ENCODE measurements around the gene HTRA3. TPM values are rescaled to one million over a fixed set of nuclear protein-coding genes. Genes with fewer than 3 reads are reported as not detected.

HTRA3 gene
- total and polyA plus RNA-seq, 2 of the 8 experiments (the other 6 are each of a cell fraction or from before 2014, with no cell fraction given) = 3.2 to 5.8 TPM

- H2BK5ac ChIP-seq (ENCODE audit: low read depth, low read length) = no peak overlapping the region
- CTCF ChIA-PET (ENCODE audit: partially characterized antibody) = interaction anchor here (0.6 to 5.7 kb wide), 26 partner anchors 9 to 216 kb away, joined by 3 to 27 read pairs (median 6); no protein-coding TSS in a partner anchor
- TF ChIP-seq CHD1 (IDR thresholded peaks at IDR 0.05; ENCODE audit: low read depth, low read length) (no peak), CTCF (IDR thresholded peaks at IDR 0.05; ENCODE audit: control extremely low read depth in 1 of 3, insufficient read depth in 1 of 3, low read depth in 1 of 3, low read length in 3 of 3) (peak in 2 of 3 experiments; percentile 68 to 86; a peak in 3 of 4 replicates), BCL11A (IDR thresholded peaks at IDR 0.05; ENCODE audit: low read depth in 2 of 2, low read length in 2 of 2) (no peak), GABPA (IDR thresholded peaks at IDR 0.05; ENCODE audit: borderline replicate concordance, insufficient read depth, low read length) (peak; percentile 48; the same call in 1 of the 2 replicates), MAFK (IDR thresholded peaks at IDR 0.05; ENCODE audit: low read depth, low read length) (no peak), TAF7 (optimal IDR thresholded peaks at IDR 0.05; ENCODE audit: borderline replicate concordance, low read depth, low read length) (no peak), RAD21 (IDR thresholded peaks at IDR 0.05 in 1 of 2, conservative IDR thresholded peaks at IDR 0.05 in 1 of 2; ENCODE audit: low read depth in 2 of 2, low read length in 2 of 2) (peak; percentile 54 to 70; a peak in 3 of 4 replicates), MAX (IDR thresholded peaks at IDR 0.05) (no peak), POU5F1 (IDR thresholded peaks at IDR 0.05; ENCODE audit: low read depth, low read length) (no peak)
- POLR2A ChIA-PET (ENCODE audit: partially characterized antibody) = no interaction called here
- H3K18ac ChIP-seq (ENCODE audit: extremely low read depth, low read length) = no peak overlapping the region; the same call in 1 of the 2 replicates
- peak overlapping the region; percentile 38; the same call in 1 of the 2 replicates for H4K8ac ChIP-seq (ENCODE audit: extremely low read depth, insufficient read depth, low read length)
- no peak overlapping the region for H3K56ac ChIP-seq (replicated peaks; ENCODE audit: insufficient read length, low read depth, low read length)
- no peaks in the 10 kb centered on the region for H3K9me3 ChIP-seq (ENCODE audit: insufficient read depth in 2 of 2, low read depth in 1 of 2, low read length in 1 of 2)
- peaks cover 0 to 4% (median 2%) of the 10 kb centered on the region in 4 experiments; a peak in 3 of 7 replicates for H3K4me1 ChIP-seq (replicated peaks in 1 of 4; ENCODE audit: control insufficient read depth in 3 of 4, insufficient read depth in 4 of 4, low read length in 3 of 4)
- DNase-seq (ENCODE audit: low read depth in 1 of 2, low spot score in 2 of 2) (peak in 1 of 2 experiments; percentile 80), FAIRE-seq (no peak)
- H3K23ac ChIP-seq (ENCODE audit: insufficient read length) = no peak overlapping the region
- no peak overlapping the region for H4K91ac ChIP-seq (replicated peaks; ENCODE audit: insufficient read length, low read length)
- no peak overlapping the region for H3K27ac ChIP-seq (ENCODE audit: low read depth, low read length)
- no peak overlapping the region for H3K4me3 ChIP-seq (ENCODE audit: extremely low read depth in 1 of 4, insufficient read depth in 2 of 4, low read depth in 3 of 4, low read length in 4 of 4)
- H3K27me3 ChIP-seq (replicated peaks in 1 of 4; ENCODE audit: control insufficient read depth in 3 of 4, extremely low read depth in 1 of 4, insufficient read depth in 3 of 4, low read length in 3 of 4) = no peaks in the 10 kb centered on the region
- H4K5ac ChIP-seq (ENCODE audit: insufficient read length, low read depth, low read length) = no peak overlapping the region
- H2BK20ac ChIP-seq (ENCODE audit: low read length) = no peak overlapping the region
- H2BK12ac ChIP-seq (ENCODE audit: low read depth, low read length) = peak overlapping the region; percentile 92; the same call in 1 of the 2 replicates
- no peak overlapping the region for H2BK120ac ChIP-seq (replicated peaks; ENCODE audit: low read depth, low read length)
- H3K23me2 ChIP-seq (ENCODE audit: low read depth, low read length) = peaks cover 1% of the 10 kb centered on the region; the same call in 1 of the 2 replicates
- H4K20me1 ChIP-seq (replicated peaks in 1 of 2; ENCODE audit: control insufficient read depth in 1 of 2, insufficient read depth in 2 of 2, low read length in 2 of 2) = no peaks in the 10 kb centered on the region
- peak overlapping the region; percentile 87; the same call in 1 of the 2 replicates for H2AFZ ChIP-seq (ENCODE audit: low read length)
- no peaks in the 10 kb centered on the region for H3K79me1 ChIP-seq (ENCODE audit: low read depth, low read length)
- WGBS, 2 experiments (ENCODE audit: extremely low coverage in 1 of 2, insufficient coverage in 1 of 2, insufficient read length in 1 of 2, insufficient replicate concordance in 2 of 2, low coverage in 1 of 2, low lambda C conversion rate in 2 of 2, missing lambda C conversion rate in 1 of 2) = 79% methylated on average over 16 of the region's 16 CpGs; no CpG with 5 or more reads in 1 of the 2 experiments
- H3K4ac ChIP-seq (replicated peaks; ENCODE audit: insufficient read length, low read depth, low read length) = no peak overlapping the region
- H3K14ac ChIP-seq (ENCODE audit: insufficient read length) = no peak overlapping the region
- no peaks in the 10 kb centered on the region for H3K36me3 ChIP-seq (ENCODE audit: control insufficient read depth in 2 of 4, insufficient read depth in 4 of 4, low read length in 3 of 4)
- no peak overlapping the region; the same call in 1 of the 2 replicates for H2AK5ac ChIP-seq (ENCODE audit: low read depth, low read length)
- H3K9ac ChIP-seq (replicated peaks in 1 of 4; ENCODE audit: extremely low read depth in 1 of 4, low read depth in 3 of 4, low read length in 3 of 4) = no peak overlapping the region
- H3K4me2 ChIP-seq (ENCODE audit: insufficient read depth in 1 of 2, low read depth in 2 of 2, low read length in 2 of 2) = no peak overlapping the region
- no peak overlapping the region for H2BK15ac ChIP-seq (ENCODE audit: low read length)
- no peaks in the 10 kb centered on the region for H3K79me2 ChIP-seq (ENCODE audit: control insufficient read depth in 1 of 2, insufficient read depth in 2 of 2, low read length in 2 of 2)
Measured at GRCh38 chr4:8342651-8343261, 73.2 kb downstream of the HTRA3 start.

Data from H1 (cell line).